ENCODE data around the gene CLDN3. TPM values are rescaled to one million over a fixed set of nuclear protein-coding genes. Genes with fewer than 3 reads are reported as not detected.
"Not testable (repeated sequence)": the region's sequence is repeated elsewhere in the genome, so short reads cannot be mapped to it uniquely, and the experiment has no call there.

CLDN3 gene
- total and polyA plus RNA-seq, 11 donors, result 0.10 TPM; not detected in 10

GRCh38 chr7:73727952-73728351 lies 42.1 kb downstream of the CLDN3 start:
- no peak overlapping the region for H3K4me3 ChIP-seq
- no peak overlapping the region for H3K27ac ChIP-seq
- TF ChIP-seq POLR2A (IDR thresholded peaks at IDR 0.05) (no peak), CTCF (IDR thresholded peaks at IDR 0.05) (no peak)
- intact Hi-C loops (cut with DNase I), result loop anchor here in 3 of 10 donors (2.0 to 5.0 kb wide), 3 partner anchors 66 to 121 kb away; no protein-coding TSS in a partner anchor
- H3K27me3 ChIP-seq, result peaks cover 0 to 17% (median 3%) of the 10 kb centered on the region in 9 donors
- no peaks in the 10 kb centered on the region for H3K4me1 ChIP-seq
- ATAC-seq (no peak), DNase-seq (no peak)
- no peaks in the 10 kb centered on the region for H3K9me3 ChIP-seq
- WGBS, 4 donors, result 66 to 78% (median 75%) methylated on average over 3 of the region's 3 CpGs
- no peaks in the 10 kb centered on the region for H3K36me3 ChIP-seq

GRCh38 chr7:73726083-73726466 lies 44.0 kb downstream of the CLDN3 start:
- 40 to 79% (median 74%) methylated on average over 1 of the region's 1 CpG for WGBS, 4 donors
- intact Hi-C loops (cut with DNase I), result loop anchor here in 3 of 10 donors (2.0 to 5.0 kb wide), 3 partner anchors 64 to 119 kb away; no protein-coding TSS in a partner anchor
- TF ChIP-seq POLR2A (IDR thresholded peaks at IDR 0.05), result no peak
- TF ChIP-seq CTCF (IDR thresholded peaks at IDR 0.05), result peak in 2 of 12 donors; percentile 3 to 9

DNA sequence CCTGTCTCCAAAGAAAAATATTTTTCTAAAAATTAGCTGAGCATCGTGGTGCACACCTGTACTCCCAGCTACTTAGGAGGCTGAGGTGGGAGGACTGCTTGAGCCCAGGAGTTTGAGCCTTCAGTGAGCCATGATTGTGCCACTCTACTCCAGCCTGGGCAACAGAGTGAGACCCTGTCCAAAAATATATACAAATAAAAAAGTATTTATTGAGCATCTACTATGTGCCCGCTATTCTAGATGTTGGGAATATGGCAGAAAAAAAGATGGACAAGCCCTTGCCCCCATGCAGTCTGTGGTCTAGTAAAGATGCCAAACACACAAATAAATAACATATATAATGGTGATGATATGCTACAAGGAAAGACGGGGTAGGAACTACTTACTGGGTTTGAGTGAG lies 46.3 kb downstream of the CLDN3 start:
- no peak for TF ChIP-seq POLR2A (IDR thresholded peaks at IDR 0.05)
- TF ChIP-seq CTCF (IDR thresholded peaks at IDR 0.05), result no peak
- H3K27ac ChIP-seq, result no peak overlapping the region
- intact Hi-C loops (cut with DNase I), result loop anchor here in 5 of 10 donors (2.0 to 5.0 kb wide), 3 partner anchors 57 to 117 kb away; partner anchors contain the start of gene VPS37D (in 1 of the 5)

More at GRCh38 chr7:73726083-73726466, 44.0 kb downstream of the CLDN3 start:
- H3K4me1 ChIP-seq, result peaks cover 0 to 7% (median 0%) of the 10 kb centered on the region in 12 donors
- H3K27ac ChIP-seq, result no peak overlapping the region
- no peaks in the 10 kb centered on the region for H3K9me3 ChIP-seq
- no peaks in the 10 kb centered on the region for H3K36me3 ChIP-seq
- H3K27me3 ChIP-seq, result peaks cover 0 to 24% (median 3%) of the 10 kb centered on the region in 9 donors
- no peak overlapping the region for H3K4me3 ChIP-seq
- ATAC-seq, result no peak
- no peak for DNase-seq

DNA sequence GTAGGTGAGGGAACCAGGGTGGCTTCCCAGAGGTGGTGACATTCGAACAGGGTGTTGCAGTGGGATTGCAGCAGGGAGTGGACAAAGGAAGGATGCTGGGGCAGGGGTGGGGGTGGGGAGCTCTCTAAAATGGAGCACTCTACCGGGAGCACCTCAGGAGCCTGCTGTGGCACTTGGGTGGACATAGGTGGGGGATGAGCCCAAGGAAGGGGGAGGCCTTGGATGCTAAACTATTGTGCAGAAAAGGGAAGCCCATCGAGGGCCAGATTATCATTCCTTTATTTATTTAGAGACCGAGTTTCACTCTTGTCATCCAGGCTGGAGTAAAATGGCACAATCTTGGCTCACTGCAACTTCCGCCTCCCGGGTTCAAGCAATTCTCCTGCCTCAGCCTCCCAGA lies 47.3 kb downstream of the CLDN3 start:
- DNase-seq, result no peak
- no peaks in the 10 kb centered on the region for H3K9me3 ChIP-seq
- no peak overlapping the region for H3K4me3 ChIP-seq
- peaks cover 0 to 26% (median 4%) of the 10 kb centered on the region in 9 donors for H3K27me3 ChIP-seq
- WGBS, 4 donors, result 61 to 78% (median 73%) methylated on average over 6 of the region's 6 CpGs
- peaks cover 0 to 25% (median 9%) of the 10 kb centered on the region in 12 donors for H3K4me1 ChIP-seq
- H3K27ac ChIP-seq, result no peak overlapping the region
- no peaks in the 10 kb centered on the region for H3K36me3 ChIP-seq
- no peak for ATAC-seq
- intact Hi-C loops (cut with DNase I), result loop anchor here in 1 of 10 donors (5.0 kb wide), 1 partner anchor 55 kb away; the partner anchor contains the start of gene VPS37D
- TF ChIP-seq CTCF (IDR thresholded peaks at IDR 0.05) (no peak), POLR2A (IDR thresholded peaks at IDR 0.05) (no peak)

More for the DNA sequence above, 46.3 kb downstream of the CLDN3 start:
- Histone ChIP-seq H3K36me3 (no peaks in the 10 kb centered on the region), H3K9me3 (no peaks in the 10 kb centered on the region), H3K4me3 (no peak overlapping the region), H3K4me1 (peaks cover 0 to 20% (median 3%) of the 10 kb centered on the region in 12 donors), H3K27me3 (peaks cover 0 to 28% (median 3%) of the 10 kb centered on the region in 9 donors)
- 88 to 96% (median 93%) methylated on average over 3 of the region's 3 CpGs for WGBS, 4 donors
- ATAC-seq (no peak), DNase-seq (no peak)

DNA sequence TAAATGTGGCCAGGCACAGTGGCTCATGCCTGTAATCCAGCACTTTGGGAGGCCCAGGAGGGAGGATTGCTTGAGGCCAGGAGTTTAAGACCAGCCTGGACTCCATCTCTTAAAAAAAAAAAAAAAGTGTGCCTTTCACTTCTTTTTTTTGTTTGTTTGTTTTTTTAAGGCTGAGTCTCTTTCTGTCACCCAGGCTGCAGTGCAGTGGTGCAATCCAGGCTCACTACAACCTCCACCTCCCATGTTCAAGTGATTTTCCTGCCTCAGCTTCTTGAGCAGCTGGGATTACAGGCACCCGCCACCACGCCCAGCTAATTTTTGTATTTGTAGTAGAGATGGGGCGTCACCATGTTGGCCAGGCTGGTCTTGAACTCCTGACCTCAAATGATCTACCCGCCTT lies 47.9 kb downstream of the CLDN3 start:
- H3K4me3 ChIP-seq, H3K36me3 ChIP-seq, DNase-seq, H3K9me3 ChIP-seq, ATAC-seq: not testable (repeated sequence)
- intact Hi-C loops (cut with DNase I), result loop anchor here in 1 of 10 donors (5.0 kb wide), 1 partner anchor 55 kb away; the partner anchor contains the start of gene VPS37D
- Histone ChIP-seq H3K4me1 (peaks cover 0 to 25% (median 11%) of the 10 kb centered on the region in 12 donors), H3K27me3 (peaks cover 0 to 28% (median 4%) of the 10 kb centered on the region in 9 donors), H3K27ac (peak overlapping the region in 2 of 12 donors; percentile 37 to 42)
- WGBS, 4 donors, result 84 to 85% (median 85%) methylated on average over 4 of the region's 4 CpGs

All from heart left ventricle (tissue), 16 donors.